Stimulated activated effector memory CD8-positive, alpha-beta T cell treated with anti-CD3 and anti-CD28 coated beads, Interleukin-12 subunit alpha, Interleukin-12 subunit beta, amount 100 ng/mL, for 72 hours (primary cell): ENCODE measurements around the gene APCDD1.
A peak's percentile ranks its signal among the peaks of the same experiment; 100 is the strongest.

ENCODE experiments used
- ATAC-seq: fragments of 150-1000 bp; cut with Tn5 transposase; 2 replicates; pipeline ENCODE4 v1.10.0; 2021
- DNase-seq, 2 donors: peaks; one replicate each; pipeline ENCODE4 v3.0.0; 2021 to 2022; ENCODE audit warnings: low spot score in 2 of 2
- H3K27ac Mint-ChIP-seq: one replicate; pipeline ENCODE4 v1.8.0; 2022; ENCODE audit warnings: mild to moderate bottlenecking, mixed read lengths
- H3K36me3 Mint-ChIP-seq: one replicate; pipeline ENCODE4 v1.8.0; 2022; ENCODE audit warnings: mild to moderate bottlenecking, mixed read lengths
- H3K4me1 Mint-ChIP-seq: one replicate; pipeline ENCODE4 v1.8.0; 2022; ENCODE audit warnings: mixed read lengths
- H3K4me3 Mint-ChIP-seq: one replicate; pipeline ENCODE4 v1.8.0; 2022; ENCODE audit warnings: mild to moderate bottlenecking, mixed read lengths
- H3K9me3 Mint-ChIP-seq: one replicate; pipeline ENCODE4 v1.8.0; 2022; ENCODE audit warnings: mixed read lengths

Gene APCDD1

GRCh38 chr18:10465174-10465939 lies 10.9 kb downstream of the APCDD1 start:
- ATAC-seq: no peak
- H3K4me3 Mint-ChIP-seq: no peak overlapping the region
- H3K4me1 Mint-ChIP-seq: no peaks in the 10 kb centered on the region
- peaks cover 9% of the 10 kb centered on the region for H3K9me3 Mint-ChIP-seq
- H3K36me3 Mint-ChIP-seq: no peaks in the 10 kb centered on the region
- no peak for DNase-seq
- H3K27ac Mint-ChIP-seq: no peak overlapping the region

GRCh38 chr18:10470429-10470828 lies 16.0 kb downstream of the APCDD1 start:
- no peaks in the 10 kb centered on the region for H3K4me1 Mint-ChIP-seq
- no peaks in the 10 kb centered on the region for H3K36me3 Mint-ChIP-seq
- no peak for DNase-seq
- H3K27ac Mint-ChIP-seq: no peak overlapping the region
- ATAC-seq: no peak
- no peak overlapping the region for H3K4me3 Mint-ChIP-seq
- H3K9me3 Mint-ChIP-seq: no peaks in the 10 kb centered on the region

- Mint-ChIP-seq H3K9me3 (no peaks in the 10 kb centered on the region), H3K4me1 (no peaks in the 10 kb centered on the region), H3K4me3 (no peak overlapping the region), H3K36me3 (no peaks in the 10 kb centered on the region), H3K27ac (no peak overlapping the region)
- ATAC-seq: no peak
- DNase-seq: no peak
These were observed 17.1 kb downstream of the APCDD1 start for GRCh38 chr18:10471574-10471973.

GRCh38 chr18:10473132-10473531 lies 18.7 kb downstream of the APCDD1 start:
- Mint-ChIP-seq H3K9me3 (no peaks in the 10 kb centered on the region), H3K4me3 (no peak overlapping the region), H3K27ac (no peak overlapping the region), H3K4me1 (no peaks in the 10 kb centered on the region), H3K36me3 (no peaks in the 10 kb centered on the region)
- DNase-seq: no peak
- no peak for ATAC-seq

GRCh38 chr18:10474309-10474708 lies 19.9 kb downstream of the APCDD1 start:
- H3K9me3 Mint-ChIP-seq: no peaks in the 10 kb centered on the region
- no peak overlapping the region for H3K4me3 Mint-ChIP-seq
- no peaks in the 10 kb centered on the region for H3K36me3 Mint-ChIP-seq
- H3K27ac Mint-ChIP-seq: no peak overlapping the region
- no peak for DNase-seq
- no peaks in the 10 kb centered on the region for H3K4me1 Mint-ChIP-seq
- ATAC-seq: no peak

GRCh38 chr18:10475276-10475653 lies 20.8 kb downstream of the APCDD1 start:
- Mint-ChIP-seq H3K36me3 (no peaks in the 10 kb centered on the region), H3K4me1 (no peaks in the 10 kb centered on the region), H3K4me3 (no peak overlapping the region), H3K9me3 (no peaks in the 10 kb centered on the region), H3K27ac (no peak overlapping the region)
- DNase-seq (no peak), ATAC-seq (no peak)

GRCh38 chr18:10475654-10476291 lies 21.3 kb downstream of the APCDD1 start:
- ATAC-seq (no peak), DNase-seq (no peak)
- Mint-ChIP-seq H3K4me3 (no peak overlapping the region), H3K4me1 (no peaks in the 10 kb centered on the region), H3K9me3 (no peaks in the 10 kb centered on the region), H3K27ac (no peak overlapping the region), H3K36me3 (no peaks in the 10 kb centered on the region)

- DNase-seq (no peak), ATAC-seq (no peak)
- H3K4me3 Mint-ChIP-seq: no peak overlapping the region
- H3K4me1 Mint-ChIP-seq: no peaks in the 10 kb centered on the region
- no peaks in the 10 kb centered on the region for H3K36me3 Mint-ChIP-seq
- no peaks in the 10 kb centered on the region for H3K9me3 Mint-ChIP-seq
- no peak overlapping the region for H3K27ac Mint-ChIP-seq
These were observed 21.9 kb downstream of the APCDD1 start for GRCh38 chr18:10476338-10476791.

GRCh38 chr18:10477121-10477862 lies 22.9 kb downstream of the APCDD1 start:
- H3K36me3 Mint-ChIP-seq: no peaks in the 10 kb centered on the region
- ATAC-seq (no peak), DNase-seq (no peak)
- H3K27ac Mint-ChIP-seq: no peak overlapping the region
- no peaks in the 10 kb centered on the region for H3K9me3 Mint-ChIP-seq
- no peaks in the 10 kb centered on the region for H3K4me1 Mint-ChIP-seq
- H3K4me3 Mint-ChIP-seq: no peak overlapping the region

GRCh38 chr18:10477863-10478260 lies 23.4 kb downstream of the APCDD1 start:
- Mint-ChIP-seq H3K36me3 (no peaks in the 10 kb centered on the region), H3K4me1 (no peaks in the 10 kb centered on the region), H3K4me3 (no peak overlapping the region), H3K27ac (no peak overlapping the region), H3K9me3 (no peaks in the 10 kb centered on the region)
- ATAC-seq: no peak
- no peak for DNase-seq

GRCh38 chr18:10481831-10482230 lies 27.4 kb downstream of the APCDD1 start:
- H3K4me1 Mint-ChIP-seq: no peaks in the 10 kb centered on the region
- no peaks in the 10 kb centered on the region for H3K36me3 Mint-ChIP-seq
- ATAC-seq: no peak
- no peak overlapping the region for H3K27ac Mint-ChIP-seq
- DNase-seq: no peak
- H3K9me3 Mint-ChIP-seq: no peaks in the 10 kb centered on the region
- H3K4me3 Mint-ChIP-seq: no peak overlapping the region

- H3K9me3 Mint-ChIP-seq: no peaks in the 10 kb centered on the region
- H3K27ac Mint-ChIP-seq: no peak overlapping the region
- ATAC-seq: no peak
- no peak for DNase-seq
- H3K4me1 Mint-ChIP-seq: no peaks in the 10 kb centered on the region
- H3K4me3 Mint-ChIP-seq: no peak overlapping the region
- H3K36me3 Mint-ChIP-seq: no peaks in the 10 kb centered on the region
These were observed 28.0 kb downstream of the APCDD1 start for GRCh38 chr18:10482363-10482984.

- DNase-seq (peak in 1 of 2 donors; percentile 40), ATAC-seq (peak; percentile 51)
- H3K36me3 Mint-ChIP-seq: no peaks in the 10 kb centered on the region
- no peak overlapping the region for H3K4me3 Mint-ChIP-seq
- H3K4me1 Mint-ChIP-seq: no peaks in the 10 kb centered on the region
- H3K9me3 Mint-ChIP-seq: no peaks in the 10 kb centered on the region
- no peak overlapping the region for H3K27ac Mint-ChIP-seq
These were observed 28.8 kb downstream of the APCDD1 start for GRCh38 chr18:10482985-10483949.

GRCh38 chr18:10485475-10485874 lies 31.0 kb downstream of the APCDD1 start:
- Mint-ChIP-seq H3K4me3 (no peak overlapping the region), H3K36me3 (no peaks in the 10 kb centered on the region), H3K27ac (no peak overlapping the region), H3K9me3 (no peaks in the 10 kb centered on the region), H3K4me1 (peaks cover 5% of the 10 kb centered on the region)
- ATAC-seq (no peak), DNase-seq (no peak)
